HCT116 (cell line): ENCODE results near the gene BNC1. TPM values are rescaled to one million over a fixed set of nuclear protein-coding genes. Genes with fewer than 3 reads are reported as not detected.

Source experiments
- ATAC-seq: fragments of 200-7000 bp; cut with Tn5 transposase; 2 replicates; pipeline ENCODE4 v1.9.1; 2020; ENCODE audit warnings: mild to moderate bottlenecking, moderate library complexity
- BruUV-seq: library from RNA; stranded (reverse); fragments of 400-500 nt; replicated peaks from 2 replicates; lab custom pipeline; 2021; lab: Mats Ljungman, UMichigan
- CTCF ChIA-PET: fragments of 300-600 bp; sonication (Branson Sonifier 250); formaldehyde crosslinking; loops from one replicate; lab custom pipeline; 2021; ENCODE audit warnings: antibody characterized with exemption; lab: Charles Lee
- POLR2A ChIA-PET: fragments of 300-600, 350-600 bp; sonication (Branson Sonifier 250); formaldehyde crosslinking; loops from one replicate; lab custom pipeline; 2021; ENCODE audit warnings: antibody characterized with exemption; lab: Charles Lee
- RAD21 ChIA-PET, 2 experiments: fragments of 300-600 bp; sonication (Branson Sonifier 250); formaldehyde crosslinking; loops; one replicate each; lab custom pipeline; 2023; ENCODE audit warnings: low total read pairs in 2 of 2; ENCODE audit not compliant: uncharacterized antibody in 2 of 2, unreplicated experiment in 2 of 2, low non-redundant PET in 1 of 2; lab: Charles Lee
- DNase-seq: peaks from one replicate; pipeline ENCODE4 v3.0.0-alpha.2; 2010; ENCODE audit warnings: low read depth, low spot score
- H2AFZ ChIP-seq: fragments of 200-600 bp; shearing (Covaris generic), sonication (generic); 2 replicates; pipeline ENCODE4 v1.6.1; 2017; ENCODE audit warnings: low read depth, mixed run types, mixed read lengths, antibody characterized with exemption, low read length; ENCODE audit not compliant: poor library complexity, severe bottlenecking
- H3K27ac ChIP-seq: 2 replicates; pipeline ENCODE4 v1.5.1; 2012; ENCODE audit warnings: low read depth, low read length
- H3K27me3 ChIP-seq: fragments of 200-600 bp; sonication (generic); 2 replicates; pipeline ENCODE4 v1.6.1; 2016; ENCODE audit warnings: mixed run types, low read length, mixed read lengths; ENCODE audit not compliant: insufficient read depth
- H3K36me3 ChIP-seq, 2 experiments: fragments of 200-500 bp in 1 of 2; fragments of 200-600 bp in 1 of 2; sonication (Bioruptor generic) in 1 of 2; sonication (generic) in 1 of 2; 2 replicates each; pipeline versions ENCODE4 v1.5.1 to v1.6.1; 2014 to 2016; ENCODE audit warnings: low read length in 2 of 2, inconsistent platforms in 1 of 2, mixed read lengths in 1 of 2, mixed run types in 1 of 2; ENCODE audit not compliant: insufficient read depth in 2 of 2, control insufficient read depth in 1 of 2
- H3K4me1 ChIP-seq, 2 experiments: fragments of 200-600 bp in 1 of 2; sonication (generic) in 1 of 2; 2 replicates each; pipeline versions ENCODE4 v1.5.1 to v1.6.1; 2012 to 2017; ENCODE audit warnings: low read length in 2 of 2, inconsistent platforms in 1 of 2, mild to moderate bottlenecking in 1 of 2, mixed read lengths in 1 of 2, mixed run types in 1 of 2, moderate library complexity in 1 of 2; ENCODE audit not compliant: insufficient read depth in 2 of 2, control insufficient read depth in 1 of 2
- H3K4me2 ChIP-seq: fragments of 200-600 bp; sonication (generic); 2 replicates; pipeline ENCODE4 v1.6.1; 2017; ENCODE audit warnings: mixed run types, low read length, mixed read lengths
- H3K4me3 ChIP-seq, 2 experiments: fragments of 200-600 bp in 1 of 2; sonication (generic) in 1 of 2; replicated peaks in 1 of 2; 2 replicates each; pipeline ENCODE4 v1.5.1; 2011 to 2016; ENCODE audit warnings: low read length in 2 of 2, control low read depth in 1 of 2, low read depth in 1 of 2, mild to moderate bottlenecking in 1 of 2, mixed read lengths in 1 of 2, mixed run types in 1 of 2
- H3K79me2 ChIP-seq: fragments of 200-600 bp; sonication (generic); 2 replicates; pipeline ENCODE4 v1.6.1; 2017; ENCODE audit warnings: mild to moderate bottlenecking, mixed run types, low read length, moderate library complexity, mixed read lengths; ENCODE audit not compliant: insufficient read depth
- H3K9ac ChIP-seq: fragments of 200-600 bp; sonication (generic); 2 replicates; pipeline ENCODE4 v1.6.1; 2016; ENCODE audit warnings: low read length, mixed read lengths
- H3K9me2 ChIP-seq: fragments of 200-600 bp; sonication (generic), shearing (Covaris generic); 2 replicates; pipeline ENCODE4 v1.6.1; 2017; ENCODE audit warnings: mixed run types, mild to moderate bottlenecking, moderate library complexity; ENCODE audit not compliant: insufficient read depth
- H3K9me3 ChIP-seq, 2 experiments: fragments of 200-500 bp in 1 of 2; fragments of 200-600 bp in 1 of 2; sonication (Bioruptor generic) in 1 of 2; sonication (generic) in 1 of 2; 2 replicates each; pipeline ENCODE4 v1.6.1; 2014 to 2017; ENCODE audit warnings: low read length in 2 of 2, mixed read lengths in 2 of 2, inconsistent platforms in 1 of 2, low read depth in 1 of 2, mild to moderate bottlenecking in 1 of 2, mixed run types in 1 of 2, moderate library complexity in 1 of 2; ENCODE audit not compliant: control insufficient read depth in 1 of 2, insufficient read depth in 1 of 2
- H4K20me1 ChIP-seq: fragments of 200-600 bp; sonication (generic), shearing (Covaris generic); 2 replicates; pipeline ENCODE4 v1.6.1; 2017; ENCODE audit warnings: mixed run types, mild to moderate bottlenecking, moderate library complexity; ENCODE audit not compliant: insufficient read depth
- ATF3 ChIP-seq: IDR thresholded peaks from 2 replicates; pipeline ENCODE4 v1.6.1; 2012
- CBX3 ChIP-seq: IDR thresholded peaks from 2 replicates; pipeline ENCODE4 v1.6.1; 2012; ENCODE audit warnings: low read depth
- CEBPB ChIP-seq: IDR thresholded peaks from 2 replicates; pipeline ENCODE4 v1.6.1; 2012; ENCODE audit warnings: low read depth
- CTCF ChIP-seq, 3 experiments: fragments of 200-600 bp in 1 of 3; sonication (generic) in 1 of 3; IDR thresholded peaks in 2 of 3; conservative IDR thresholded peaks in 1 of 3; 2 replicates each; pipeline ENCODE4 v1.5.1; 2012 to 2017; ENCODE audit warnings: low read depth in 2 of 3, low read length in 2 of 3, antibody characterized with exemption in 1 of 3, borderline replicate concordance in 1 of 3, control low read depth in 1 of 3, mild to moderate bottlenecking in 1 of 3, mixed read lengths in 1 of 3, mixed run types in 1 of 3, moderate library complexity in 1 of 3; ENCODE audit not compliant: insufficient read depth in 1 of 3
- EGR1 ChIP-seq: IDR thresholded peaks from 2 replicates; pipeline ENCODE4 v1.6.1; 2012; ENCODE audit warnings: low read depth
- ELF1 ChIP-seq: IDR thresholded peaks from 2 replicates; pipeline ENCODE4 v1.6.1; 2012; ENCODE audit warnings: low read depth, borderline replicate concordance
- EZH2 ChIP-seq: fragments of 200-600 bp; sonication (generic); IDR thresholded peaks from 2 replicates; pipeline ENCODE4 v1.6.1; 2017; ENCODE audit warnings: antibody characterized with exemption, mixed run types
- EZH2phosphoT487 ChIP-seq: fragments of 200-600 bp; IDR thresholded peaks from 2 replicates; pipeline ENCODE4 v1.6.1; 2018; ENCODE audit warnings: antibody characterized with exemption, borderline replicate concordance
- FOSL1 ChIP-seq: IDR thresholded peaks from 2 replicates; pipeline ENCODE4 v1.6.1; 2012; ENCODE audit warnings: low read depth
- MAX ChIP-seq: IDR thresholded peaks from 2 replicates; pipeline ENCODE4 v1.6.1; 2012
- POLR2A ChIP-seq: IDR thresholded peaks from 2 replicates; pipeline ENCODE4 v1.7.0; 2011; ENCODE audit warnings: borderline replicate concordance; ENCODE audit not compliant: insufficient read depth, insufficient read length; ENCODE audit errors: extremely low read depth
- POLR2AphosphoS5 ChIP-seq: IDR thresholded peaks from 2 replicates; pipeline ENCODE4 v1.6.1; 2011; ENCODE audit warnings: mild to moderate bottlenecking, low read depth, low read length, moderate library complexity
- RAD21 ChIP-seq: IDR thresholded peaks from 2 replicates; pipeline ENCODE4 v1.6.1; 2012; ENCODE audit warnings: low read depth, mild to moderate bottlenecking
- REST ChIP-seq: IDR thresholded peaks from 2 replicates; pipeline ENCODE4 v1.6.1; 2012; ENCODE audit warnings: low read depth
- SIN3A ChIP-seq: IDR thresholded peaks from 2 replicates; pipeline ENCODE4 v1.6.1; 2012; ENCODE audit warnings: low read depth
- TCF7L2 ChIP-seq: IDR thresholded peaks from 2 replicates; pipeline ENCODE4 v1.7.0; 2011; ENCODE audit warnings: borderline replicate concordance, inconsistent platforms; ENCODE audit not compliant: insufficient read depth, insufficient read length; ENCODE audit errors: extremely low read depth
- YY1 ChIP-seq: IDR thresholded peaks from 2 replicates; pipeline ENCODE4 v1.6.1; 2011; ENCODE audit warnings: low read length, low read depth, moderate library complexity, mild to moderate bottlenecking; ENCODE audit not compliant: insufficient replicate concordance; ENCODE audit errors: extremely low read depth
- ZFX ChIP-seq: fragments of 450-650 bp; IDR thresholded peaks from 2 replicates; pipeline ENCODE4 v1.6.1; 2017
- ZNF274 ChIP-seq: fragments of 200-500 bp; sonication (Bioruptor generic); IDR thresholded peaks from 2 replicates; pipeline ENCODE4 v1.6.1; 2014; ENCODE audit warnings: mild to moderate bottlenecking, low read depth, low read length, inconsistent platforms
- intact Hi-C: fragments of 100-400 bp; cut with micrococcal nuclease; formaldehyde crosslinking; loops from 2 replicates; pipeline ENCODE4 v1.10.0; 2022
- total RNA-seq: library from RNA; stranded (reverse); gene quantifications from one replicate; pipeline ENCODE4 v1.2.1, GENCODE V29; 2021; ENCODE audit not compliant: unreplicated experiment

The BNC1 gene
- total RNA-seq, 1 experiment from 2014 or later = not detected

- H3K4me2 ChIP-seq = no peak overlapping the region
Measured at GRCh38 chr15:83206526-83207008, 77.9 kb downstream of the BNC1 start.

More at GRCh38 chr15:83206526-83207008, 77.9 kb downstream of the BNC1 start:
- Histone ChIP-seq H3K9ac (no peak overlapping the region), H3K36me3 (no peaks in the 10 kb centered on the region), H2AFZ (no peak overlapping the region), H3K79me2 (no peaks in the 10 kb centered on the region), H3K27me3 (no peaks in the 10 kb centered on the region), H3K4me1 (no peaks in the 10 kb centered on the region), H3K4me3 (no peak overlapping the region), H3K27ac (no peak overlapping the region), H3K9me2 (no peaks in the 10 kb centered on the region), H3K9me3 (no peaks in the 10 kb centered on the region), H4K20me1 (no peaks in the 10 kb centered on the region)
- CTCF ChIA-PET = no interaction called here
- POLR2A ChIA-PET = no interaction called here
- ATAC-seq = no peak
- no peak for DNase-seq
- RAD21 ChIA-PET = no interaction called here
- no peak for TF ChIP-seq CEBPB
- no peak for TF ChIP-seq POLR2AphosphoS5
- TF ChIP-seq CBX3 = no peak
- no peak for TF ChIP-seq MAX
- no peak for TF ChIP-seq ZFX
- TF ChIP-seq YY1 = no peak
- no peak for TF ChIP-seq EZH2phosphoT487
- TF ChIP-seq TCF7L2 = no peak
- no peak for TF ChIP-seq POLR2A
- TF ChIP-seq EZH2 = no peak
- TF ChIP-seq EGR1 = no peak
- TF ChIP-seq RAD21 = no peak
- no peak for TF ChIP-seq ELF1
- TF ChIP-seq CTCF (IDR thresholded peaks at IDR 0.05 in 2 of 3, conservative IDR thresholded peaks at IDR 0.05 in 1 of 3; ENCODE audit: borderline replicate concordance in 1 of 3, insufficient read depth in 1 of 3, low read depth in 2 of 3, low read length in 2 of 3) = no peak
- no peak for TF ChIP-seq REST
- TF ChIP-seq FOSL1 = no peak
- no peak for TF ChIP-seq ZNF274
- TF ChIP-seq SIN3A = no peak
- no peak for TF ChIP-seq ATF3
- BruUV-seq = no TSS peak
- intact Hi-C loops = no loop called here
